AG09319 (cell line): ENCODE measurements around the gene RNF19B.

Source experiments
- DNase-seq: peaks from one replicate; pipeline ENCODE4 v3.0.0-alpha.2; 2010; ENCODE audit warnings: low read depth; ENCODE audit errors: extremely low read depth
- CTCF ChIP-seq: IDR thresholded peaks from 2 replicates; pipeline ENCODE4 v1.5.1; 2011; ENCODE audit warnings: low read depth, mild to moderate bottlenecking, inconsistent platforms, low read length, moderate library complexity

Gene RNF19B

GRCh38 chr1:32903991-32904785, 60.4 kb downstream of the RNF19B start:
- TF ChIP-seq CTCF = no peak
- DNase-seq = no peak

GRCh38 chr1:32902535-32902920, 62.1 kb downstream of the RNF19B start:
- no peak for TF ChIP-seq CTCF
- DNase-seq = no peak

GRCh38 chr1:32901823-32902534, 62.6 kb downstream of the RNF19B start:
- TF ChIP-seq CTCF = no peak
- DNase-seq = no peak

- DNase-seq = no peak
- no peak for TF ChIP-seq CTCF
These were observed 63.4 kb downstream of the RNF19B start, which contains the start of gene TMEM54 for GRCh38 chr1:32900956-32901822. Gene TMEM54, minus strand, starts transcription at chr1:32901389. Its CDS starts 151 bp downstream, at chr1:32901238.

- DNase-seq = no peak
- no peak for TF ChIP-seq CTCF
These were observed 64.1 kb downstream of the RNF19B start for GRCh38 chr1:32900371-32900955.

- DNase-seq = no peak
- TF ChIP-seq CTCF = no peak
These were observed 64.9 kb downstream of the RNF19B start for GRCh38 chr1:32899586-32900296.
